Mammary epithelial cell (primary cell): Measurements from ENCODE around the gene EXD3.

ENCODE experiments used
- EZH2 ChIP-seq: IDR thresholded peaks from 2 replicates; pipeline ENCODE4 v1.6.1; 2012; ENCODE audit warnings: low read length, inconsistent platforms, borderline replicate concordance
- TF ChIP-seq, protein P1 (sequence below), 2 donors: IDR thresholded peaks in 1 of 2; conservative IDR thresholded peaks in 1 of 2; 2 replicates each; pipeline ENCODE4 v1.5.1; 2011 to 2012; ENCODE audit warnings: inconsistent platforms in 2 of 2, low read length in 2 of 2, mild to moderate bottlenecking in 2 of 2, control low read depth in 1 of 2, low read depth in 1 of 2; ENCODE audit not compliant: insufficient read depth in 1 of 2; ENCODE audit errors: extremely low read depth in 1 of 2

GRCh38 chr9:137303893-137304382 lies 119.0 kb downstream of the EXD3 start:
- TF ChIP-seq, protein P1, sequence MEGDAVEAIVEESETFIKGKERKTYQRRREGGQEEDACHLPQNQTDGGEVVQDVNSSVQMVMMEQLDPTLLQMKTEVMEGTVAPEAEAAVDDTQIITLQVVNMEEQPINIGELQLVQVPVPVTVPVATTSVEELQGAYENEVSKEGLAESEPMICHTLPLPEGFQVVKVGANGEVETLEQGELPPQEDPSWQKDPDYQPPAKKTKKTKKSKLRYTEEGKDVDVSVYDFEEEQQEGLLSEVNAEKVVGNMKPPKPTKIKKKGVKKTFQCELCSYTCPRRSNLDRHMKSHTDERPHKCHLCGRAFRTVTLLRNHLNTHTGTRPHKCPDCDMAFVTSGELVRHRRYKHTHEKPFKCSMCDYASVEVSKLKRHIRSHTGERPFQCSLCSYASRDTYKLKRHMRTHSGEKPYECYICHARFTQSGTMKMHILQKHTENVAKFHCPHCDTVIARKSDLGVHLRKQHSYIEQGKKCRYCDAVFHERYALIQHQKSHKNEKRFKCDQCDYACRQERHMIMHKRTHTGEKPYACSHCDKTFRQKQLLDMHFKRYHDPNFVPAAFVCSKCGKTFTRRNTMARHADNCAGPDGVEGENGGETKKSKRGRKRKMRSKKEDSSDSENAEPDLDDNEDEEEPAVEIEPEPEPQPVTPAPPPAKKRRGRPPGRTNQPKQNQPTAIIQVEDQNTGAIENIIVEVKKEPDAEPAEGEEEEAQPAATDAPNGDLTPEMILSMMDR (conservative IDR thresholded peaks at IDR 0.05 in 1 of 2, IDR thresholded peaks at IDR 0.05 in 1 of 2; ENCODE audit: extremely low read depth in 1 of 2, insufficient read depth in 1 of 2, low read depth in 1 of 2, low read length in 2 of 2), result no peak
- no peak for TF ChIP-seq EZH2
